ENCODE data around the gene KIF2C.
A peak's percentile ranks its signal among the peaks of the same experiment; 100 is the strongest.
"Not testable (repeated sequence)": the region's sequence is repeated elsewhere in the genome, so short reads cannot be mapped to it uniquely, and the experiment has no call there.

Gene KIF2C

GRCh38 chr1:44786138-44786840 is 46.7 kb downstream of the KIF2C start:
- Histone ChIP-seq H3K27ac (ENCODE audit: low read depth, low read length) (no peak overlapping the region), H3K27me3 (ENCODE audit: control insufficient read depth, insufficient read depth, low read length) (peaks cover 9% of the 10 kb centered on the region), H3K9me3 (ENCODE audit: control insufficient read depth, insufficient read depth, low read length) (no peaks in the 10 kb centered on the region), H3K36me3 (ENCODE audit: control insufficient read depth, insufficient read depth, low read length) (0 out of 2 replicates have a peak, but pooled peaks cover under 1% of the 10 kb centered on the region), H3K4me1 (ENCODE audit: control insufficient read depth, insufficient read depth, low read length) (peaks cover 27% of the 10 kb centered on the region), H3K9ac (ENCODE audit: low read depth, low read length) (peak overlapping the region; percentile 49; the same call in 1 of the 2 replicates), H3K4me3 (ENCODE audit: low read depth, low read length) (peak overlapping the region; percentile 63)

GRCh38 chr1:44786841-44787426 is 47.3 kb downstream of the KIF2C start:
- H3K9ac ChIP-seq (ENCODE audit: low read depth, low read length) = no peak overlapping the region
- H3K27me3 ChIP-seq (ENCODE audit: control insufficient read depth, insufficient read depth, low read length) = peaks cover 9% of the 10 kb centered on the region
- H3K4me3 ChIP-seq (ENCODE audit: low read depth, low read length) = peak overlapping the region; percentile 63
- H3K36me3 ChIP-seq (ENCODE audit: control insufficient read depth, insufficient read depth, low read length) = no peaks in the 10 kb centered on the region
- H3K27ac ChIP-seq (ENCODE audit: low read depth, low read length) = no peak overlapping the region
- H3K9me3 ChIP-seq (ENCODE audit: control insufficient read depth, insufficient read depth, low read length) = no peaks in the 10 kb centered on the region
- H3K4me1 ChIP-seq (ENCODE audit: control insufficient read depth, insufficient read depth, low read length) = peaks cover 27% of the 10 kb centered on the region

DNA sequence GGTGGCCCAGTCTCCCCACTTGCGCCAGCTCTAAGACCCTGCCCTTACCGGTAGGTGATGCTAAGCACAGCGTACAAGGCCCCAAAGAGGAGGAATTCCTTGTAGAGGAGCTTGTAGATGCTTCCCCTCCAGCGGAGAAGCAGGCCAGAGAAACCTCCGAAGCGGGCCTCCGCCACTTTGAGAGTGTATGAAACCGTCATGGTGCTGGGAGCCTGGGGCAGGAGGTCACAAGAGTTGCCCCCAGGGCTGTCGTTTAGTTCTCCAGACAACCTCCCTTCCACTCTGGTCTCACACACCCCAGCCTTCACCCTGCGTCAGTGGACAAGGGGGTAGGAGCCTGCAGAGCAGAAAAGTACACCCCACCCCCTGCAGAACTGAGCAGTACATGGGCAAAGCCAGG is 47.9 kb downstream of the KIF2C start:
- no peak overlapping the region for H3K9ac ChIP-seq (ENCODE audit: low read depth, low read length)
- no peaks in the 10 kb centered on the region for H3K9me3 ChIP-seq (ENCODE audit: control insufficient read depth, insufficient read depth, low read length)
- H3K27me3 ChIP-seq (ENCODE audit: control insufficient read depth, insufficient read depth, low read length) = peaks cover 9% of the 10 kb centered on the region
- peaks cover 27% of the 10 kb centered on the region for H3K4me1 ChIP-seq (ENCODE audit: control insufficient read depth, insufficient read depth, low read length)
- no peak overlapping the region for H3K27ac ChIP-seq (ENCODE audit: low read depth, low read length)
- no peak overlapping the region for H3K4me3 ChIP-seq (ENCODE audit: low read depth, low read length)
- no peaks in the 10 kb centered on the region for H3K36me3 ChIP-seq (ENCODE audit: control insufficient read depth, insufficient read depth, low read length)

- Histone ChIP-seq H3K36me3 (ENCODE audit: control insufficient read depth, insufficient read depth, low read length) (no peaks in the 10 kb centered on the region), H3K9ac (ENCODE audit: low read depth, low read length) (no peak within 1 kb of the TSS), H3K27ac (ENCODE audit: low read depth, low read length) (no peak within 1 kb of the TSS), H3K27me3 (ENCODE audit: control insufficient read depth, insufficient read depth, low read length) (peaks cover 9% of the 10 kb centered on the region), H3K4me1 (ENCODE audit: control insufficient read depth, insufficient read depth, low read length) (peaks cover 30% of the 10 kb centered on the region), H3K9me3 (ENCODE audit: control insufficient read depth, insufficient read depth, low read length) (no peaks in the 10 kb centered on the region), H3K4me3 (ENCODE audit: low read depth, low read length) (no peak within 1 kb of the TSS)
These were observed 48.7 kb downstream of the KIF2C start, which contains the start of gene BEST4 for GRCh38 chr1:44788120-44788860. Gene BEST4, minus strand, starts transcription at chr1:44788170. Its CDS starts 465 bp downstream, at chr1:44787705.

- no peaks in the 10 kb centered on the region for H3K9me3 ChIP-seq (ENCODE audit: control insufficient read depth, insufficient read depth, low read length)
- H3K4me1 ChIP-seq (ENCODE audit: control insufficient read depth, insufficient read depth, low read length) = peaks cover 17% of the 10 kb centered on the region
- peaks cover 3% of the 10 kb centered on the region; the same call in 1 of the 2 replicates for H3K27me3 ChIP-seq (ENCODE audit: control insufficient read depth, insufficient read depth, low read length)
- no peaks in the 10 kb centered on the region for H3K36me3 ChIP-seq (ENCODE audit: control insufficient read depth, insufficient read depth, low read length)
- no peak overlapping the region for H3K27ac ChIP-seq (ENCODE audit: low read depth, low read length)
- no peak overlapping the region for H3K9ac ChIP-seq (ENCODE audit: low read depth, low read length)
- H3K4me3 ChIP-seq (ENCODE audit: low read depth, low read length) = no peak overlapping the region
These were observed 51.5 kb downstream of the KIF2C start for GRCh38 chr1:44790968-44791801.

DNA sequence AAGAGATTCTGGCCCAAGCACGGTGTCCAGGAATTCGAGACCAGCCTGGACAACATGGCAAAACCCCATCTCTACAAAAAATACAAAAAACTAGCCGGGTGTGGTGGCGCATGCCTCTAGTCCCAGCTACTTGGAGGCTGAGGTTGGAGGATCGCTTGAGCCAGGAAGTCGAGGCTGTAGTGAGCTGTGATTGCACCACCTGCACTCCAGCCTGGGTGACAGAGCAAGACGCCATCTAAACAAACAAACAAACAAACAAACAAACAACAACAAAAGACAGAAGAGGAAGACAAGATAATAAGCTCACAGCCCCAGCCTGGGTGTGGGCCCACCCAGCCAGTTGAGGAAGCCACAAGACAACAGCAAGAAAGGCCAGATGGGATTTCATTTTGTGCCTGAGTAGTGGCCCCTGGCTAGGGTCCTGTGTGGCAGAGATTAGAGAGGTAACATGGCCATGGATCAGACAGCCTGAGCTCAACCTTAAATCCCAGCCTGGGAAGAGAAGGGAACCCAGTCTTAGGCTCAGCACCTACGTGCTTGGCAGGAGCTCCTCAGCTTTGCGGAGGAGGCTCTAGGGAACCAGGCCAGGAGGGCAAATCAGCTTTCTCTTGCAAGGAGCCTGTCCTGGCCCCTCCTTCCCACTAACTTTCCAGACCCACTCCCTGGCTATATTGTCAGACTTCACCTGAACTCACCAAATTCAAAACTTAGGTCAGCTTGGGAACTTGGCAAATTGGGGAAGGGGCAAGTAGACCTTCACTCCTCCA is 53.3 kb downstream of the KIF2C start:
- H3K4me3 ChIP-seq (ENCODE audit: low read depth, low read length) = no peak overlapping the region
- no peak overlapping the region for H3K9ac ChIP-seq (ENCODE audit: low read depth, low read length)
- H3K27ac ChIP-seq (ENCODE audit: low read depth, low read length) = peak overlapping the region; percentile 58

GRCh38 chr1:44797886-44798285 is 58.2 kb downstream of the KIF2C start:
- H3K9ac ChIP-seq (ENCODE audit: low read depth, low read length); H3K9me3 ChIP-seq (ENCODE audit: control insufficient read depth, insufficient read depth, low read length); H3K27me3 ChIP-seq (ENCODE audit: control insufficient read depth, insufficient read depth, low read length); H3K27ac ChIP-seq (ENCODE audit: low read depth, low read length); H3K4me3 ChIP-seq (ENCODE audit: low read depth, low read length); H3K4me1 ChIP-seq (ENCODE audit: control insufficient read depth, insufficient read depth, low read length): not testable (repeated sequence)
- H3K36me3 ChIP-seq (ENCODE audit: control insufficient read depth, insufficient read depth, low read length) = peaks cover 11% of the 10 kb centered on the region; the same call in 1 of the 2 replicates

More for the DNA sequence above, 53.3 kb downstream of the KIF2C start:
- no peaks in the 10 kb centered on the region for H3K27me3 ChIP-seq (ENCODE audit: control insufficient read depth, insufficient read depth, low read length)
- H3K9me3 ChIP-seq (ENCODE audit: control insufficient read depth, insufficient read depth, low read length) = no peaks in the 10 kb centered on the region
- H3K4me1 ChIP-seq (ENCODE audit: control insufficient read depth, insufficient read depth, low read length) = peaks cover 10% of the 10 kb centered on the region
- H3K36me3 ChIP-seq (ENCODE audit: control insufficient read depth, insufficient read depth, low read length) = no peaks in the 10 kb centered on the region

- no peak overlapping the region for H3K9ac ChIP-seq (ENCODE audit: low read depth, low read length)
- no peaks in the 10 kb centered on the region for H3K4me1 ChIP-seq (ENCODE audit: control insufficient read depth, insufficient read depth, low read length)
- H3K27ac ChIP-seq (ENCODE audit: low read depth, low read length) = no peak overlapping the region
- no peak overlapping the region for H3K4me3 ChIP-seq (ENCODE audit: low read depth, low read length)
- H3K36me3 ChIP-seq (ENCODE audit: control insufficient read depth, insufficient read depth, low read length) = peaks cover 19% of the 10 kb centered on the region
- no peaks in the 10 kb centered on the region for H3K9me3 ChIP-seq (ENCODE audit: control insufficient read depth, insufficient read depth, low read length)
- peaks cover 4% of the 10 kb centered on the region for H3K27me3 ChIP-seq (ENCODE audit: control insufficient read depth, insufficient read depth, low read length)
These were observed 59.1 kb downstream of the KIF2C start for GRCh38 chr1:44798481-44799365.

GRCh38 chr1:44799770-44800584 is 60.3 kb downstream of the KIF2C start, which contains the start of gene PLK3:
Gene PLK3, plus strand, starts transcription at chr1:44800377. Its CDS starts 87 bp downstream, at chr1:44800464.
- Histone ChIP-seq H3K4me3 (ENCODE audit: low read depth, low read length) (peak within 1 kb of the TSS; percentile 75), H3K27me3 (ENCODE audit: control insufficient read depth, insufficient read depth, low read length) (peaks cover 4% of the 10 kb centered on the region), H3K27ac (ENCODE audit: low read depth, low read length) (peak within 1 kb of the TSS; percentile 98), H3K36me3 (ENCODE audit: control insufficient read depth, insufficient read depth, low read length) (peaks cover 27% of the 10 kb centered on the region), H3K9me3 (ENCODE audit: control insufficient read depth, insufficient read depth, low read length) (no peaks in the 10 kb centered on the region), H3K4me1 (ENCODE audit: control insufficient read depth, insufficient read depth, low read length) (no peaks in the 10 kb centered on the region), H3K9ac (ENCODE audit: low read depth, low read length) (peak within 1 kb of the TSS; percentile 89)
